Activated CD4-positive, alpha-beta T cell treated with anti-CD3 and anti-CD28 coated beads, Interleukin-10, Interleukin-2, amounts not matched to agents 100 ng/mL and 50 ng/mL, durations not matched to agents 16 hours and 8 hours (primary cell): ENCODE measurements around the gene SCGB1C2.
A peak's percentile ranks its signal among the peaks of the same experiment; 100 is the strongest.
"Not testable (repeated sequence)": the region's sequence is repeated elsewhere in the genome, so short reads cannot be mapped to it uniquely, and the experiment has no call there.

ENCODE experiments used
- DNase-seq: peaks from one replicate; pipeline ENCODE4 v3.0.0-alpha.2; 2020

SCGB1C2 gene

GRCh38 chr17:137166-137807 is at the start of gene SCGB1C2:
Gene SCGB1C2 (plus strand): TSS chr17:137569. CDS start chr17:137591, 22 bp downstream.
- DNase-seq, result not testable (repeated sequence)

DNA sequence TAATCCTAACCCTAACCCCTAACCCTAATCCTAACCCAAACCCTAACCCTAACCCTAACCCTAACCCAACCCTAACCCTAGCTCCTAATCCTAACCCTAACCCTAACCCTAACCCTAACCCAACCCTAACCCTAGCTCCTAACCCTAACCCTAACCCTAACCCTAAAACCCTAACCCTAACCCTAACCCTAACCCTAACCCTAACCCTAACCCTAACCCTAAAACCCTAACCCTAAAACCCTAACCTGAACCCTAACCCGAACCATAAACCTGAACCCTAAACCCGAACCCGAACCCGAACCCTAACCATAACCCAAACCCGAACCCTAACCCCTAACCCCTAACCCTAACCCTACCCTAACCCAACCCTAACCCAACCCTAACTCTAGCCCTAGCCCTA is 24.3 kb upstream of the SCGB1C2 start:
- not testable (repeated sequence) for DNase-seq

DNA sequence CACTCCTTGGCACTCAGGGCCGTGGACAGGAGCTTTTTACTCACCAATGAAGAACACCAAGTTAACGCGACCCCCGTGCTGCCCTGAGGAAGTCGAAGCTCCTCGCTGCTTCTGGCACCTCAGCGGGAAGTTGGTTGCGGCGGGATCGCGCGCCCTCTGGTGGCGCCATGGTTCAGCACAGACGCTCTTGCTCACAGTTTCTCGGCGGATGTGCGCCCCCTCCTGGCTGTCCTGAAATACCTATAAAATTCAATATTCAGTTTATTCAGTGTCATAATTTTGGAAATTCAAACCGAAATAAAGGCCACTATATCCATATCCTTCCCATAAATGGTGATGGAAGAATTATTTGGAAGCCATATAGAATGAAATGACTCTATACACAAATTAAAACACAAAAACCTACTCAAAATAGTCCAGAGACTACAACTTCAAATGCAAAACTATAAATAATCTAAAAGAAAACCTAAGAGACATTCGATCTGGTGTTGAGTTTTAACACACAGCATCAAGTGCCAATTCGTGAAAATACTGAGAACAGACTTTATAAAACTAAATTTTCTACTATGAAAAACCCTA is 18.9 kb upstream of the SCGB1C2 start:
- DNase-seq, result peak; percentile 69

- DNase-seq, result not testable (repeated sequence)
These were observed 3.4 kb upstream of the SCGB1C2 start for GRCh38 chr17:133932-134331.

GRCh38 chr17:134332-134785 is 3.0 kb upstream of the SCGB1C2 start:
- DNase-seq, result peak; percentile 61

DNA sequence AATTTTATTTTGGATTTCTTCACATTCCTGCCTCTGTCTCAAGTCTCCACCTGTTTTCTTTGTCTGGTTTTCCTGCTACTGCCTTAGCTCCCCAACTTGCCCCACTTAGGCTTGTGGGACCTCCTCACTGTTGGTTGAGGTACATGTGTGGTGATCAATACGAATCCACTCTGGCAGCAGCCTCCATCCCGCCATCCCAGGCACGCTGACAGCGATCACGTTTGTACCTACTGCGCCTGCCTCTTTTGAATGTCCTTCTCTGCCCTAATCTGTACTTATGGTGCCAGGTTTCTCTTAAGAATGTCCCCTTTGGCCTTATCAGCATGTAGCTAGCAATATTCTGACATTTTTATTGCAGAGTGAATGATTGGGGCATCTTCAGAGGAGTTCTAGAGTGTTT is 2.3 kb upstream of the SCGB1C2 start:
- DNase-seq, result not testable (repeated sequence)

GRCh38 chr17:135895-136294 is 1.5 kb upstream of the SCGB1C2 start:
- DNase-seq, result not testable (repeated sequence)

DNA sequence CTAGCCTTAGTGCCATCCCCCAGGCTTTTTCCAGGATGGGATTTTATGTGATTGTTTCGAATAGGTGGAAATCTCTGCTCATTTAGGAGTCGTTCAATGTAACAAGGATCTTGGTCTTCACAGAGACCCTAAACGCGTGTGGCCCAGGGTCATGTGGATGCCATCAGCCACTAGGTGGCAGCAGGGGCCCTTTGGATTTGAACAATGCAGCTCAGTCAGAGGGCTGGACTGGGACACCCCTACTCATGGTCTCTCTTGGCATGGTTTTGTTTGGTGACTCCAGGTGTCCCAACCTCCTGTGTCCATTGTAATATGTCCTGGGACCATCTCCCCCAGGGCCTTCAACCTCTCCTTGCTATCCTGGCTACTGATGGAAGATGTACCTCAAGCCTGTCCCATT is 838 bp upstream of the SCGB1C2 start:
- peak; percentile 69 for DNase-seq

GRCh38 chr17:139401-140205 is 2.2 kb downstream of the SCGB1C2 start:
- DNase-seq, result peak; percentile 0

- peak; percentile 45 for DNase-seq
These were observed 4.8 kb downstream of the SCGB1C2 start for GRCh38 chr17:142102-142661.

- DNase-seq, result no peak
These were observed 5.8 kb downstream of the SCGB1C2 start for GRCh38 chr17:142876-143784.

DNA sequence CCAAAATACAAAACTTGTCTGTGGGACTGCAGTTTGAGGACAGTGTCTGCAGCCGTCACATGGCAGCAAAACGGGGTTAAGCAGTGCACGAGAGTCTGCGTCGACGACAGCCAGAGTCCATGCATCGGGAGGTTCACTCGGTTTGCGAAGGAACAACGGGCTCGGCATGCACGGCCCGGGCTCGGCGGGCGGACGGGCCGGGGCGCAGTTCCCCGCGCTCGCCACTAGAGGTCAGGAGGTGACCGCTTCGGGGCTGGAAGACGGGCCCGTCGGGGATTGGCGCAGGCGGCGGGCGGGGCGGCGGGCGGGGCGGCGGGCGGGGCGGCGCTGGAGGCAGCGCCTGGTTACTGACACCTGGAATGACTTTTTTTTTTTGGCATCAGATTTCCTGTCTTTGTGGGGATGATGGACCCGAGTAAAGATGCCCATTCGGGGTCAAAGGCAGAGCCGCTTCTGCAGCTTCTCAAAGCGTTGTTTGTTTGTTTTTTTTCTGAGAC is 6.5 kb downstream of the SCGB1C2 start:
- peak; percentile 87 for DNase-seq

- DNase-seq, result no peak
These were observed 7.7 kb downstream of the SCGB1C2 start for GRCh38 chr17:144936-145670.

GRCh38 chr17:145671-146541 is 8.5 kb downstream of the SCGB1C2 start:
- no peak for DNase-seq

DNA sequence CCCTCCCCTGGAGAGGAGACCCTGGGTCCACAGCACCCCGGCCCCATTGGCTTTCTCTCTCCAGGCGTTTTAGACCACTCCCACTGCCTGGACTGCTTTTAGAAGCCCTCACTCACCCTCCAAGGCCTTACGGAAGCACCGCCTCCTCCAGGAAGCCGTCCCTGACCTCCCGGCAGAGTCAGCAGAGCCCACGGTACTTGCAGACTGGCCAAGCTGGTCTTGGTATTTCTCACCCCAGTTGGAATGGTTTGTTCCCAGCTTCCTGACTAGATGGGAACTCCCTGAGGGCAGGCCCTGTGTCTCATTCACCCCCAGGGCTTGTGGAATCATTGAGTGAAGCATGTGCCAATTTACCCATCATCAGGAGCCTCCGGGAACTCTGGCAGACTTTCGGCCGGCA is 9.2 kb downstream of the SCGB1C2 start:
- DNase-seq, result no peak

DNA sequence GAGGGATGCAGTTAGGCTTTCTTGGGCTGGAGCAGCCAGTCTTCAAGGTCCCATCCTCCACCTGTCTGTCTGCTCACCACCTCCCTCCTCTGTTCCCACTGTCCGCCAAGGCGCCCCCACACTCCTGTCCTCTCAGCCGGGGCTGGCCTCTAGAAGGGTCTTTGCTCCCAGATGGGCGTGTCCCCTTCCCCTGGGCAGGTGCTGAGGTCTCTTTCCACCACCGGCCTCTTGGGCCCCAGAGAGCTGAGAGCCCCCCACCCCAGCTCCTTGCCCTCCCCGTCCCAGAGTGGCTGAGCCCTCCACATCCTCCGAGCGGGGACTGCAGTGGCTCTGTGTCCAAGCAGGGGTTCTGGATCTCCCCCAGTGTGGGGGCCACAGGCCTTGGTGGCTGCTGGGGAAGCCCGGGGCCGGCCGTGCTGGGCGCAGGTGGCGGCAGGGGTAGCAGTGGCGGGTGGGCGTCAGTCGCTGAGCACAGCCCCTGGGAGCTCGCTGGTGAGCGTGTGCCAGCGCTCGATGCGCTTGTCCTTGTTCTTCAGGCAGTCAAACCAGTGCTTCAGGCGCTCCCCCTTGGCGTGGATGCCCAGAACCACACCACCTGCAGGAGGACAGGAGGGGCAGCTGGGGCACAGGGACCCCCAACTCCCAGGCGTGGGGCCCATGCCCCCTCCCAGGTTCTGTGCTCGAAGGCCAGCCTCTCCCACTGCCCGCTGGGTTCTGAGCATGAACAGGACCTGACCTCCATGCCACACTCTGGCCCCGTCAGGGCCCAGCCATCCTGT is 9.8 kb downstream of the SCGB1C2 start:
- DNase-seq, result no peak

DNA sequence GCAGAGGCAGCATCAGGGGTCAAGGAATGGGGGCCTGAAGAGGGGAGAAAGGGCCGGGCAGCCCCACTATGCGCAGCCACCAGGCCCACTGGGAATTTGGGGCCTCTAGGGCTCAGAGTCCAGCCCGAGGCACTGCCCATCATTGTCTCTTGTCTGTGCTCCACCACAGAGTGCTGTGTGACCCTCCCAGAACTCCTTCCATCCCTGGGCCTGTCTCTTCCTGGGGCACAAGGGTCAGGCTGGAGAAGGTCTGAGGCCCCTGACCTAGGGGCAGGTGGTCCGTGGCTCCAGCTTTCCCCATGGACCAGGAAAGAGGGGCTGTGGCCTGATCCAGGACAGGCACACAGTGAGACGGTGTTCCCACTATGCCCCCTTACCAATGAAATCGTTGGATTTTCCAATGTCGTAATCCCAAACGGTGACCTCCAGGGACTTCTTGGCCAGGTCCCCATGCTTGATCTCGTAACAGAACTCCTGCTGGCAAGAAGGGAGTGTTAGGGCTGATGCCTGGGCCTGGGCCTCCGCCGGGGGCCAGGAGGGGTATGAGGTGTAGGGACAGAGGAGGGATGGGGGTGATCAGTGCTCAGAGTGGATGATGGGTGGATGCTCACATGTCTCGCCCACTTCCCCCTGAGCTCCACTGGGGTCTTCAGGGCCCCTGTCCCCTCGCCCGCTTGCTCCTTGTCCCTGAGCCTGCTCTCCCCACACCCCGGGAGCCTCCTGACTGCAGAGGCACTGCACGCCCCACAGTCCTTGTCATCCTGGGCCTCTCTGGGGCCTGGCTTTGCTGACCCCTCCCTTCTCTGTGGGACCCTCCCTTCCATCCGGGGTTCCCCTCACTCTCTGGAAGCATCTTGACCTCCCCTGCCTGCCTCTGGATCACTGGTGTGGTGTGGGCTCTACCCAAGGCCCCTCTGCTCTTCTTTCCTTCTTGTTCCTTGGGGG is 10.7 kb downstream of the SCGB1C2 start:
- DNase-seq, result no peak

DNA sequence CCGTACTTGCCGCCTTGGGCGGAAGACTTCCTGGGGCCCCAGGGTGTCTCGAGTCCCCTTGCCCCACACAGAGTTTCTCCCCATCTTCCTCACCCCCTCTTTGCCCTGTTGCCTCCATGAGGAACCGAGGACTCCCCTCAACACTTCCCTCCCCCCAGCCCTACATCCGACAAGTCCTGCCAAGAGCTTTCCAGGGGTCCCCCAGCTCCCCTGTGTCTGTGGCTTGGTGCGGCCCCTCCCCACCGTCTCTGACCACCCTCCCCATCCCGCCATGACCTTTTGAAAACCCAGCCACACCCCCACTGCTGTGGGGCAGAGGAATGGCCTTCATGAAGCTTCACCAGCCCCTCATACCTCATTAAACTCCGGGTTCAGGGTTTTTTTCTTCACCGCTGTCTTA is 11.4 kb downstream of the SCGB1C2 start:
- no peak for DNase-seq
